ENCODE results near the gene DTL.
"Not testable (repeated sequence)": the region's sequence is repeated elsewhere in the genome, so short reads cannot be mapped to it uniquely, and the experiment has no call there.

DTL gene

DNA sequence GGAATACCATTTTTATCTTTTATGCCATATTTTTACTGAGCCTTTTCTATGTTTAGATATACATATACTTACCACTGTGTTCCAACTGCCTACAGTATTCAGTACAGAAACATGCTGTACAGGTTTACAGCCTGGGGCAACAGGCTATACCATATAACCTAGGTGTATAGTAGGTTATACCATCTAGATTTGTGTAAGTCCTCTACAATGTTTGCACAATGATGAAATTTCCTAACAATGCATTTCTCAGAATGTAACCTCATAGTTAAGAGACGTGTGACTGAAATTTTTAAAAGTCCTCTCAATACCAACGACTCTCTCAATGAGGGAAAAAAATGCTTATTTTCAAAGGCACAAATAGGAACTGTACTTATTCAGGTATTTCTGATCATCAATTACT lies 21.9 kb upstream of the DTL start:
- Histone ChIP-seq H3K4me3 (ENCODE audit: low read depth, low read length) (no peak overlapping the region), H3K27me3 (ENCODE audit: control insufficient read depth, insufficient read depth, low read length) (no peaks in the 10 kb centered on the region), H3K4me1 (ENCODE audit: control insufficient read depth, insufficient read depth, low read length) (no peaks in the 10 kb centered on the region), H3K36me3 (ENCODE audit: control insufficient read depth, insufficient read depth, low read length) (no peaks in the 10 kb centered on the region), H3K9me3 (ENCODE audit: control insufficient read depth, insufficient read depth, low read length) (no peaks in the 10 kb centered on the region), H3K9ac (ENCODE audit: low read depth, low read length) (no peak overlapping the region)

DNA sequence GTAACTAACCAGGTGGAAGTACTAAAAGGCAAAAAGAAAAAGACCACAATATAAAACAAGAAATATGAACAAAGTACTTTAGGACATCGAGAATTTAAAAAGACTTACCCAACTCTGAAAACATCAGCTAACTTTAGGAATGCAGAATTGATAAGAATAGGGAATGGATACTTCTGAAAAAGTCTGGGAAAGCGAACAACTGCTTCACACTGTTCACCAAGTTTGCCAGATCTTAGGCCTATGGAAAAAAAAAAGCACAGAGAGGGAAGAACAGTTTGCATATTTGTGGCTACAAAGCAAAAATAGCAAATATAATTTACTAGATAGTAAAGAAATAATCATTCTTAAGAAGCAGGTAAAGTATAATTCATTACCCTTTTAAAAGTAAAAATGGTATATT lies 14.6 kb upstream of the DTL start:
- Histone ChIP-seq H3K9me3 (ENCODE audit: control insufficient read depth, insufficient read depth, low read length) (no peaks in the 10 kb centered on the region), H3K36me3 (ENCODE audit: control insufficient read depth, insufficient read depth, low read length) (no peaks in the 10 kb centered on the region), H3K9ac (ENCODE audit: low read depth, low read length) (no peak overlapping the region), H3K4me1 (ENCODE audit: control insufficient read depth, insufficient read depth, low read length) (no peaks in the 10 kb centered on the region), H3K27me3 (ENCODE audit: control insufficient read depth, insufficient read depth, low read length) (no peaks in the 10 kb centered on the region), H3K4me3 (ENCODE audit: low read depth, low read length) (no peak overlapping the region)

DNA sequence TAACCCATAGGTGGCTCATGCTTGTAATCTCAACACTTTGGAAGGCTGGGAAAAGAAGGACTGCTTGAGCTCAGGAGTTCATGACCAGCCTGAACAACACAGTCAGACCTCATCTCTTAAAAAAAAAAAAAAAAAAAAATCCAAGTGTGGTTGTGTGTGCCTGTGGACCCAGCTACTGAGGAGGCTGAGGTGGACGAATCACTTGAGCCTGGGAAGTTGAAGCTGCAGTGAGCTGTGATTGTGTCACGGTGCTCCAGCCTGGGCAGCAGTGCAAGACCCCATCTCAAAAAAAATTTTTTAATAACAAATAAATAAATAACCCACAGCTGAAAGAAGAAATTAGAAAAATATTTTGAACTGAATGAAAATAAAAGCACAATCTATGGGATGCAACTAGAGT lies 14.0 kb upstream of the DTL start:
- no peaks in the 10 kb centered on the region for H3K4me1 ChIP-seq (ENCODE audit: control insufficient read depth, insufficient read depth, low read length)
- no peak overlapping the region for H3K4me3 ChIP-seq (ENCODE audit: low read depth, low read length)
- no peaks in the 10 kb centered on the region for H3K9me3 ChIP-seq (ENCODE audit: control insufficient read depth, insufficient read depth, low read length)
- H3K27me3 ChIP-seq (ENCODE audit: control insufficient read depth, insufficient read depth, low read length): no peaks in the 10 kb centered on the region
- H3K9ac ChIP-seq (ENCODE audit: low read depth, low read length): no peak overlapping the region
- no peaks in the 10 kb centered on the region for H3K36me3 ChIP-seq (ENCODE audit: control insufficient read depth, insufficient read depth, low read length)

DNA sequence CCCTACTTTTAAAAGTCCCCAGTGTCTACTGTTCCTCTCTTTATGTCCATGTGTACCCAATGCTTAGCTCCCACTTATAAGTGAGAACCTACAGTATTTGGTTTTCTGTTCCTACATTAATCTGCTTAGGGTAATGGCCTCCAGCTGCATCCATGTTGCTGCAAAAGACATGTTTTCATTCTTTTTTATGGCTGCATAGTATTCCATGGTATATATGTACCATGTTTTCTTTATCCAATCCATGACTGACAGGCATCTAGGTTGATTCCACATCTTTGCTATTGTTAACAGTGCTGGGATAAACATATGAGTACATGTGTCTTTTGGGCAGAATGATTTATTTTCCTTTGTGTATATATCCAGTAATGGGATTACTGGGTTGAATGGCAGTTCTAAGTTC lies 12.6 kb upstream of the DTL start:
- H3K9ac ChIP-seq (ENCODE audit: low read depth, low read length); H3K36me3 ChIP-seq (ENCODE audit: control insufficient read depth, insufficient read depth, low read length); H3K9me3 ChIP-seq (ENCODE audit: control insufficient read depth, insufficient read depth, low read length); H3K27me3 ChIP-seq (ENCODE audit: control insufficient read depth, insufficient read depth, low read length); H3K4me1 ChIP-seq (ENCODE audit: control insufficient read depth, insufficient read depth, low read length); H3K4me3 ChIP-seq (ENCODE audit: low read depth, low read length): not testable (repeated sequence)

DNA sequence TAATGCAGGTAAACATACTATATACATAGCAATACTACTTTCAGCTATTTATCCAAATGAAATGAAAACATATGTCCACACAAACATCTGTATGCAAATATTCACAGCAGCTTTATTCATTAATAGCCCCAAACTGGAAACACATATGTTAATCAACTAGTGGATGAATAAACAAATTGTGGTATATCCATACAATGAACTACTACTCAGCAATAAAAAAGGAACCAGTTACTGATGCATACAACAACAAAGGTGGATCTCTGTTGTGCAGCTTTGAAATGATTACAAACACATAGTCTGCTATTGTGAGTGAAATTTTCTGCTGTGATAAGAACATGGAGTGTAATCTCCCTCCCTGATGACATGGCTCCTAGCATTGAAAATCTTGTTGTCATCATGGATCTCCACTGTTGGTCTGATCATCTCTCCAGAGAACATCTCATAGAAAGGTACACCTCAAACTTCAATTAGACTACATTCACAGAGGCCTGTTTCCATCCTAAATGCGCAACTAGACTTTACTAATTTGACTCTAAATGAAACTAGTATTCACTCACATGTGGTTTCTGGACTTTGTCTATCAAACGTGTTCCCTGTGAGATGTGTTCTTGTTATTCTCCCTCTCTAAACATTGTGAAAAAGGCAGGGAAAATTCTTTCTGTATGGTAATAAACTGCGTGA lies 10.9 kb upstream of the DTL start:
- no peak overlapping the region for H3K4me3 ChIP-seq (ENCODE audit: low read depth, low read length)
- no peaks in the 10 kb centered on the region for H3K36me3 ChIP-seq (ENCODE audit: control insufficient read depth, insufficient read depth, low read length)
- no peaks in the 10 kb centered on the region for H3K9me3 ChIP-seq (ENCODE audit: control insufficient read depth, insufficient read depth, low read length)
- H3K9ac ChIP-seq (ENCODE audit: low read depth, low read length): no peak overlapping the region
- peaks cover 9% of the 10 kb centered on the region for H3K4me1 ChIP-seq (ENCODE audit: control insufficient read depth, insufficient read depth, low read length)
- no peaks in the 10 kb centered on the region for H3K27me3 ChIP-seq (ENCODE audit: control insufficient read depth, insufficient read depth, low read length)

DNA sequence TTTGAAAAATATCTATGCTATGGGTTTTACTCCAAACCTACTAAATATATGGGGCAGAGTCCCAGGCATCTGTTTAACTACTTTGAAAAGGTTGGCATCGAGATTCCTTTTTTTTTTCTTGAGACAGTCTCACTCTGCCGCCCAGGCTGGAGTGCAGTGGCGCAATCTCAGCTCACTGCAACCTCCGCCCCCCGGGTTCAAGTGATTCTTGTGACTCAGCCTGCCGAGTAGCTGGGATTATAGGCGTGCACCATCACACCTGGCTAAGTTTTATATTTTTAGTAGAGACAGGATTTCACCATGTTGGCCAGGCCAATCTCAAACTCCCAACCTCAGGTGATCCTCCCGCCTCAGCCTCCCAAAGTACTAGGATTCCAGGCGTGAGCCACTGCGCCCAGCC lies 7.8 kb upstream of the DTL start:
- H3K4me3 ChIP-seq (ENCODE audit: low read depth, low read length); H3K9me3 ChIP-seq (ENCODE audit: control insufficient read depth, insufficient read depth, low read length); H3K9ac ChIP-seq (ENCODE audit: low read depth, low read length); H3K4me1 ChIP-seq (ENCODE audit: control insufficient read depth, insufficient read depth, low read length); H3K27me3 ChIP-seq (ENCODE audit: control insufficient read depth, insufficient read depth, low read length); H3K36me3 ChIP-seq (ENCODE audit: control insufficient read depth, insufficient read depth, low read length): not testable (repeated sequence)

DNA sequence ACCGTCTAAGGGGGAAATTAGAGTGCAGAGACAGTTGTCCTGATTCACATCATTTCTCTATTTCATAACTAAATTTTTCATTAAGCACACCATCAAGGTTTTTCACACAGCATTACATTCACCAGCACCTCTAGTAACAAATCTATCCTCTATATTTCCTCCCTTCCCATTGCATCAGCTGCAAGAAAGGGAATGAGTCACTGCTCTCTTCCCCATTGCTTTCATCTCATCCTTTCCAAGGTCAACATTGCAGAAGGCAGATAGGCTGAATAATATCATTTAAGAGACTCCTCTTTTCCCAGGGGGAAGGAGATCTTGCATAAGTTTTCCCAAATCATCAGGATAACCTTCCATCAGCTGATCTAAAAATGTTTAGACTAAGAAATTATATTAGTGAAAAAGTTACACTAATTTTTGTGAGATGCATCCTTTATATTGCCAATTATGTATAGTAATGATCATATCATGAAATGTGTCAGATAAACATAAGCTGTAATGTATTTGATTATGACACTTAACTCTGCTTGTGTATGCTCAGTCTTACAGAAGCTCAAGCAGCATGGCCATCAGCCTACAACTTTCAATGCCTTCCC lies 4.5 kb upstream of the DTL start:
- Histone ChIP-seq H3K9ac (ENCODE audit: low read depth, low read length) (no peak overlapping the region), H3K4me1 (ENCODE audit: control insufficient read depth, insufficient read depth, low read length) (peaks cover 9% of the 10 kb centered on the region)

DNA sequence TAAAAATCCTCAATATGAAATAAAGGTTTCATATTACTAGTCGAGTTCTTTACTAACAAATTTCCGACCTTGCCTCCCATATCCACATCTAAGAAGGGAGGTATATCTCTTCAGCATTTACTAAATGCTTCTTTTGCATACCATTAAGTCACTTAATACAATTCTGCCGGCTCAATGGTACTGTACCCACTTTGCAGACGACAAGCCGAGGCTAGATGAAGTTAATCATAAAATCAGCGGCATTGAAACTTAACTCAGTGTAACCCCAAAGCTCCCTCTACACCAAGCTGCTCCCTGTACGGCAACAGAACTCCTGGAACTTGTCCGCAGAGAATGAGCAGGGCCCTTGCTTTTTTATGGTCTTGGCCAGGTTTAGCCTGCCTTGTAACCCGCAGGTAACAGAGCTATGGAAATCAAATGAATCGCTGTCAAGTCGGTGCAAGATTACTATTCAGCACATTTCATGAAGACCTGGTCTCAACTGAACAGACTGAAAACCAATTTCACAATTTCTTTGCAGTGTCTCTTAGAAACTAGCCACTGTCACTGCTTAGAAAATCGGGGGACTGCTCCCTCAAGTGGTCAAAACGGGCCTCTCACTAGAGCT lies 929 bp upstream of the DTL start:
- Histone ChIP-seq H3K9ac (ENCODE audit: low read depth, low read length) (peak overlapping the region; percentile 76), H3K27me3 (ENCODE audit: control insufficient read depth, insufficient read depth, low read length) (no peaks in the 10 kb centered on the region), H3K4me1 (ENCODE audit: control insufficient read depth, insufficient read depth, low read length) (peaks cover 2% of the 10 kb centered on the region), H3K9me3 (ENCODE audit: control insufficient read depth, insufficient read depth, low read length) (no peaks in the 10 kb centered on the region), H3K4me3 (ENCODE audit: low read depth, low read length) (peak overlapping the region; percentile 99), H3K36me3 (ENCODE audit: control insufficient read depth, insufficient read depth, low read length) (no peaks in the 10 kb centered on the region)

More for the DNA sequence above, 4.5 kb upstream of the DTL start:
- Histone ChIP-seq H3K4me3 (ENCODE audit: low read depth, low read length) (no peak overlapping the region), H3K36me3 (ENCODE audit: control insufficient read depth, insufficient read depth, low read length) (no peaks in the 10 kb centered on the region), H3K27me3 (ENCODE audit: control insufficient read depth, insufficient read depth, low read length) (no peaks in the 10 kb centered on the region), H3K9me3 (ENCODE audit: control insufficient read depth, insufficient read depth, low read length) (no peaks in the 10 kb centered on the region)

DNA sequence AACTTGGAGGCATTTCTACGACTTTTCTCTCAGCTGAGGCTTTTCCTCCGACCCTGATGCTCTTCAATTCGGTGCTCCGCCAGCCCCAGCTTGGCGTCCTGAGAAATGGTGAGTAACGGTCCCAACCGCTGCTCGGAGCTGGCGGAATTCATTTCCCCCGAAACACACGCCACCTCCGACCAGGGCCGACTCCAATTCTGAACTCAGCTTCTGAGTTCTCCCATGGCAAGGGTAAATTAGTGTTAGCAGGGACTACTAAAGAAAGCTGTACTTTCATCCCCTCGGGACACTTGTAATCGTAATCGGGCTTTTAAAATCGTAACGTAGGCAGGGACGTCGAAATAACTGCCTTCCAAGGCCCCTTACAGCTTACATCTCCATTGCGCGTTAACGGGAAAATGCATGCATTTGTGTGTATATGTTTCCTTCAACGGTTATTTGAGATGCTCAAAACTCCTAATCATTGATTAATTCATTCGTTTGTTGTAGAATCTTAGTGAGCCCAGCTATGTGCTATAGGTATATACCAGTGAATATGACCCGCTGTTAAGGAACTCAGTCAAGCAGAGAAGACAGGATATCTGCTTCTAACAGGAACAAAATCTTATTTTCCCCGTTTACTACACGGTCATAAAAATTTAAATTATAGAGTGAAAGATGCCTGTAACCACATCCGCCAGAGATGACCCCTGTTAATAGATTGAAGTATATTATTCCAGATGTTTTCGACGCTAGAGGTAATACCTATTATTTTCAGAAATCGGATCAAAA lies 472 bp downstream of the DTL start:
- H3K4me1 ChIP-seq (ENCODE audit: control insufficient read depth, insufficient read depth, low read length): peaks cover 5% of the 10 kb centered on the region
- peak overlapping the region; percentile 99 for H3K4me3 ChIP-seq (ENCODE audit: low read depth, low read length)
- peaks cover 4% of the 10 kb centered on the region for H3K36me3 ChIP-seq (ENCODE audit: control insufficient read depth, insufficient read depth, low read length)
- H3K9me3 ChIP-seq (ENCODE audit: control insufficient read depth, insufficient read depth, low read length): no peaks in the 10 kb centered on the region
- H3K9ac ChIP-seq (ENCODE audit: low read depth, low read length): peak overlapping the region; percentile 91
- H3K27me3 ChIP-seq (ENCODE audit: control insufficient read depth, insufficient read depth, low read length): no peaks in the 10 kb centered on the region

DNA sequence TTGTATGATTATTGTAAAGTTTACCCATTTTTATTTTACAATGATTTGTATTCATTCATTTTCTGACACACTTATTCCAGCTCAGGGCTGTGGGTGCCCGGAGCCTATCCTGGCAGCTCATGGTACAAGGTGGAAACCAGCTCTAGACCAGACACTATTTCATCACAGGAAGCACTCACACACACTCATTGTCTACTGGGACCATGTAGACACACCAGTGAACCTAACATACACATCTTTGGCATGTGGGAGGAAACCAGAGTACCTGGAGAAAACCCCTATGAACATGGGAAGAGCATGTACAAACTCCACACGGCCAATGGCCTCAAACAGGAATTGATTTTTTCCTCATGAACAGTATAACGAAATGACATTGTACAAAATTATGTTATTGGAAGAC lies 2.4 kb downstream of the DTL start:
- Histone ChIP-seq H3K36me3 (ENCODE audit: control insufficient read depth, insufficient read depth, low read length) (peaks cover 4% of the 10 kb centered on the region), H3K4me1 (ENCODE audit: control insufficient read depth, insufficient read depth, low read length) (peaks cover 5% of the 10 kb centered on the region), H3K27me3 (ENCODE audit: control insufficient read depth, insufficient read depth, low read length) (no peaks in the 10 kb centered on the region), H3K9ac (ENCODE audit: low read depth, low read length) (no peak overlapping the region), H3K9me3 (ENCODE audit: control insufficient read depth, insufficient read depth, low read length) (no peaks in the 10 kb centered on the region), H3K4me3 (ENCODE audit: low read depth, low read length) (no peak overlapping the region)

DNA sequence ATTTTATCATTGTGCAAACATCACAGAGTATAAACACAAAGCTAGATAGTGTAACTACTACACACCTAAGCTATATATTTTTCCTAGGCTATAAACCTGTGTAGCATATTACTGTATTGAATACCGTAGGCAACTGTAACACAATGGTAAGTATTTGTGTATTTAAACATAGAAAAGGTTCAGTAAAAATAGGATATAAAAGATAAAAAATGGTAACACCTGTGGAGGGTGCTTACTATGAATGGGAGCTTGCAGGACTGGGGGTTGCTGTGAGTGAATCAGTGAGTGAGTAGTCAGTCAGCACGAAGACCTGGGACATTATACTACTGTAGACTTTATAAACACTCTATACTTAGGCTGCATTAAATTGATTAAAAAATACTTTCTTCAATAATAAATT lies 4.1 kb downstream of the DTL start:
- Histone ChIP-seq H3K36me3 (ENCODE audit: control insufficient read depth, insufficient read depth, low read length) (peaks cover 9% of the 10 kb centered on the region), H3K9me3 (ENCODE audit: control insufficient read depth, insufficient read depth, low read length) (no peaks in the 10 kb centered on the region), H3K4me3 (ENCODE audit: low read depth, low read length) (no peak overlapping the region), H3K27me3 (ENCODE audit: control insufficient read depth, insufficient read depth, low read length) (no peaks in the 10 kb centered on the region), H3K4me1 (ENCODE audit: control insufficient read depth, insufficient read depth, low read length) (peaks cover 5% of the 10 kb centered on the region), H3K9ac (ENCODE audit: low read depth, low read length) (no peak overlapping the region)

Measured in iPS-15b (cell line).